IPS-18c (cell line): ENCODE results near the gene AZU1.

Experiments
- H3K4me3 ChIP-seq: 2 replicates; pipeline ENCODE4 v1.7.0; 2013; ENCODE audit warnings: low read depth, mild to moderate bottlenecking, low read length, moderate library complexity; ENCODE audit not compliant: insufficient read depth
- H3K9me3 ChIP-seq: one replicate; pipeline ENCODE4 v1.6.1; 2013; ENCODE audit warnings: mild to moderate bottlenecking, low read length, moderate library complexity; ENCODE audit not compliant: control insufficient read depth, insufficient read depth

AZU1 gene

GRCh38 chr19:858284-858683, 30.6 kb downstream of the AZU1 start:
- Histone ChIP-seq H3K9me3 (no peaks in the 10 kb centered on the region), H3K4me3 (no peak overlapping the region)

- H3K4me3 ChIP-seq = peak within 1 kb of the TSS; percentile 51; the same call in 1 of the 2 replicates
- no peaks in the 10 kb centered on the region for H3K9me3 ChIP-seq
These were observed 31.5 kb downstream of the AZU1 start, which contains the start of gene CFD for GRCh38 chr19:858868-859843. Gene CFD, plus strand, starts transcription at chr19:859664. Its CDS starts 26 bp downstream, at chr19:859690.

GRCh38 chr19:861141-861755, 33.6 kb downstream of the AZU1 start:
- H3K9me3 ChIP-seq = no peaks in the 10 kb centered on the region
- H3K4me3 ChIP-seq = no peak overlapping the region; the same call in 1 of the 2 replicates

DNA sequence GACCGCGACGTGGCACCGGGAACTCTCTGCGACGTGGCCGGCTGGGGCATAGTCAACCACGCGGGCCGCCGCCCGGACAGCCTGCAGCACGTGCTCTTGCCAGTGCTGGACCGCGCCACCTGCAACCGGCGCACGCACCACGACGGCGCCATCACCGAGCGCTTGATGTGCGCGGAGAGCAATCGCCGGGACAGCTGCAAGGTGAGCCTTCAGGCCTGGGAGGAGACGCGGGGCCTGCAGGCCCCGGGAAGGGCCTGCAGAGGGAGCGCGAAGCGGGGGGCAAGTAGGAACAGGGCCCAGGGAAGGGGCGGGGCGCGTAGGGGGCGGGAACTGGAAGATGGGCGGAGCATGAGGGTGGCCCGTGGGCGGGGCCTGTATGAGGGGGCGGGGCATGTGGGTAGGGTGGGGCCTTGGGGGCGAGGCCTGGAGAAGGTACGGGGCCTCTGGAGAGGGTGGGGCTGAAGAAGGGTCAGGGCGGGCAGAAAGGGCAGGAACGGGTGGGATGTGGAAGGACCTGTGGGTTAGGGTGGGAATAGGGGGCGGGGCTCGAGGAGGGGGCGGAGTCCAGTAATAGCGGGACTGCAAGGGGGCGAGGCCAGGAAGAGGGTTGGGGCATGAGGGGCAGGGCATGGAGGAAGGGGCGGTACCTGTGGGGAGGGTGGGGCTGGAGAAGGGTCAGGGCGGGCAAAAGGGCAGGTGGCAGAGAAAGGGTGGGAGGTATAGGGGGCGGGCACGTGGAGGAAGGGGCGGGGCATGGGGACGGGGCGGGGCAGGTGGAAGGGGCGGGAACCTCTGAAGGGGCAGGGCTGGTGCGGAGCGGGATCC, 34.3 kb downstream of the AZU1 start:
- Histone ChIP-seq H3K4me3 (no peak overlapping the region; the same call in 1 of the 2 replicates), H3K9me3 (no peaks in the 10 kb centered on the region)

DNA sequence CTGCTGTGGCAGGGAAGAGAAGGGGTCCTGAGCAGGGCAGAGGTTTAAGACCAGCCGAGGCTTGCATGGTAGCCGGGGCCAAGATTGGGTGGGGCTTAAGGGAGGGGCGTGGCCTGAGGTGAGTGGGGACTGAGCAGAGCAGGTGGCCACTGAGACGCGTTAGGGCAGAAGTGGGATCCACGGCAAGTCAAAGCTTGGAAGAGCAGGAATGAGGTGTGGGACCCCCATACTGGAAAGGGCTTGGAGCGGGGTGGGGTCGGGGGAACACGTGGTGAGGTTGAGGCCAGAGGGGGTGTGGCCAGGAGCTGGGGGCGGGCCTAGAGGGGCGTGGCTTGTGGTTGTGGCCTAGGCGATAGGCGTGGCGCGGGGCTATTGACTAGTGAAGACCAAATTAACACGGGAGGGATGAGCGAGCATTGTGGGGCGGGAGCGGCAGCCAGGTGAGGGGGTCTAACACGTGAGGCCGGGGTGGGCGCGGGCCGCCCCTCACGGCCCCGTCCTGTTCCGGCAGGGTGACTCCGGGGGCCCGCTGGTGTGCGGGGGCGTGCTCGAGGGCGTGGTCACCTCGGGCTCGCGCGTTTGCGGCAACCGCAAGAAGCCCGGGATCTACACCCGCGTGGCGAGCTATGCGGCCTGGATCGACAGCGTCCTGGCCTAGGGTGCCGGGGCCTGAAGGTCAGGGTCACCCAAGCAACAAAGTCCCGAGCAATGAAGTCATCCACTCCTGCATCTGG, 35.1 kb downstream of the AZU1 start:
- Histone ChIP-seq H3K4me3 (peak overlapping the region; percentile 50), H3K9me3 (no peaks in the 10 kb centered on the region)

DNA sequence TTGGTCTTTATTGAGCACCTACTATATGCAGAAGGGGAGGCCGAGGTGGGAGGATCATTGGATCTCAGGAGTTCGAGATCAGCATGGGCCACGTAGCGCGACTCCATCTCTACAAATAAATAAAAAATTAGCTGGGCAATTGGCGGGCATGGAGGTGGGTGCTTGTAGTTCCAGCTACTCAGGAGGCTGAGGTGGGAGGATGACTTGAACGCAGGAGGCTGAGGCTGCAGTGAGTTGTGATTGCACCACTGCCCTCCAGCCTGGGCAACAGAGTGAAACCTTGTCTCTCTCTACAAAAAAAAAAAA, 35.6 kb downstream of the AZU1 start:
- H3K9me3 ChIP-seq = no peaks in the 10 kb centered on the region
- peak overlapping the region; percentile 50; the same call in 1 of the 2 replicates for H3K4me3 ChIP-seq

DNA sequence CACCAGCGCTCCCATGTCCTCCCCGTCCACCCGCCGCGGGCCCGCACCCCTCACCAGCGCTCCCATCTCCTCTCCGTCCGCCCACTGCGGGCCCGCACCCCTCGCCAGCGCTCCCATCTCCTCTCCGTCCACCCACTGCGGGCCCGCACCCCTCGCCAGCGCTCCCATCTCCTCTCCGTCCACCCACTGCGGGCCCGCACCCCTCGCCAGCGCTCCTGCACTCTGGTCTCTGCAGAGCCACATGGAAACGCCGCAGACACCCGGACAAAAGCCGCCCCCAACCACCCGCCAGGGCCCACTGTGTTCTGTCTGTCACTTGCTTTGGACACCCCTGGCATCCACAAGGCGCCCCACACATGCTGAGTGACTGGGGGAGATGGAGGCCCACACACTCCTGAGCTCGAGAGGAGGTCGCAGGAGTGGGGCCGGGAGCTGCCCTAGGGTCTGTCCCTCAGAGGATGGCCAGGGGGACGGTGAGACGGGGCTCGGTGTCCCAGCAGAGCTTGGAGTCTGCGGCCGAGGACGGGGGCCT, 39.2 kb downstream of the AZU1 start:
- Histone ChIP-seq H3K9me3 (no peaks in the 10 kb centered on the region), H3K4me3 (no peak overlapping the region)

DNA sequence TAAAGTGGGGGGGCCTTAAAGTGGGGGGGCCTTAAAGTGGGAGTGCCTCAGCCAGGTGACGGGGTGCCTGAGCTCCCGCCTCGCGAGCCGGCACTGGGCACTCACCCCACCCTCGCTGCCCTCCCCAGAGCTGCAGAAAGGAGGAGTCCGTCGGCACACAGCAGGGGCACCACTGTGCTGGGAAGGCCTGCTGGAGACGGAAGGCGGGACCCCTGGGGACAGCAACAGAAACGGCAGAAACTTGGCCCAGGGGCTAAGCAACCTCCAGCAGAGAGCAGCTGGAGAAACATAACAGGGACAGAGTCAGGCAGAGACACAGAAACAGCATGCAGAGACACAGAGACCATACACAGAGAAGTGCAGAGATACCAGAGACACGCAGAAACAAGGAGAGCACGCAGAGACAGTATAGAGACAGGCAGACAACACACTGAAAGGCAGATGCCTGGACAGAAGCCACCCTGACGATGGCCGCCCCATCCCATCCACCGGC, 39.7 kb downstream of the AZU1 start:
- no peaks in the 10 kb centered on the region for H3K9me3 ChIP-seq
- no peak overlapping the region for H3K4me3 ChIP-seq

DNA sequence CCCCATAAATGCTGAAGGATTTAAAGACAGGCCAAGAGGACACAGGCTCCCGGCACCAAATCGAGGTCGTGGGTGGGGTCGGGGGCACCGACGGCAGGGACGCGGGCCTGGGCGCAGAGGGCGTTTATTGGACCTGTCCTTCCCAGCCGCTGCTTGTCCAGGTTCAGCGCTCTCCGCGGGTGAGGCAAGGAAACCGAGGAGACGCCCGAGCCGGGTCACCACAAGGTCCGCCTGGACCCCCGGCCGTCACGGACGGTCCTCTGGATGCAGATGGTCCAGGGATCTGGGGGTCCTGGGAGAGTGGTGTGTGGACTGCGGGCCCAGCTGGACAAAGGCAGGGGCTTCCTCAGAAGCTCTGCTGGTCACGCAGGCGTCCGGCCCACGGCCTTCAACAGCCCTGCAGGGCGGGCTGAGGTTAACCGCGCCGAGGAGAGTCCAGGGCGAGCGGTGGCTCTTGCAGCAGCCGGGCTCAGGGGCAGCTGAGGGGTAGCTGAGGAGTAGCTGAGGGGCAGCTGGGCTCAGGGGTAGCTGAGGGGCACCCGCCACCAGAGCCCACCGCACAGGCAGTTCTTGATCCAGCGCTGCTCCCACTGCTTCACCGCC, 40.3 kb downstream of the AZU1 start:
- Histone ChIP-seq H3K4me3 (no peak overlapping the region), H3K9me3 (no peaks in the 10 kb centered on the region)

GRCh38 chr19:868458-869244, 41.0 kb downstream of the AZU1 start:
- Histone ChIP-seq H3K9me3 (no peaks in the 10 kb centered on the region), H3K4me3 (no peak overlapping the region)

GRCh38 chr19:869245-870177, 41.9 kb downstream of the AZU1 start:
- Histone ChIP-seq H3K4me3 (no peak overlapping the region), H3K9me3 (no peaks in the 10 kb centered on the region)

DNA sequence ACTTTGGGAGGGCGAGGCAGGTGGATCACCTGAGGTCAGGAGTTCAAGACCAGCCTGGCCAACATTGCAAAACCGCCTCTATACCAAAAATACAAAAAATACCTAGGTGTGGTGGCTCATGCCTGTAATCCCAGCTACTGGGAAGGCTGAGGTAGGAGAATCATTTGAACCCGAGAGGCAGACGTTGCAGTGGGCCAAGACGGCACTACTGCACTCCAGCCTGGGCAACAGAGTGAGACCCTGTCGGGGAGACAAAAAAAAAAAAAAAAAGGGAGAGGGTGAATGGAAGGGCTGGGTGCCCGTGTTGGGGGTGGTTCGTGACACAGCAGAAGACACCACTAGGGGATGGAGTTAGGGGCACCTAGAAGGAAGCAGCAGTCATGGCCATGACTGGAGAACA, 42.7 kb downstream of the AZU1 start:
- Histone ChIP-seq H3K4me3 (no peak overlapping the region), H3K9me3 (no peaks in the 10 kb centered on the region)

DNA sequence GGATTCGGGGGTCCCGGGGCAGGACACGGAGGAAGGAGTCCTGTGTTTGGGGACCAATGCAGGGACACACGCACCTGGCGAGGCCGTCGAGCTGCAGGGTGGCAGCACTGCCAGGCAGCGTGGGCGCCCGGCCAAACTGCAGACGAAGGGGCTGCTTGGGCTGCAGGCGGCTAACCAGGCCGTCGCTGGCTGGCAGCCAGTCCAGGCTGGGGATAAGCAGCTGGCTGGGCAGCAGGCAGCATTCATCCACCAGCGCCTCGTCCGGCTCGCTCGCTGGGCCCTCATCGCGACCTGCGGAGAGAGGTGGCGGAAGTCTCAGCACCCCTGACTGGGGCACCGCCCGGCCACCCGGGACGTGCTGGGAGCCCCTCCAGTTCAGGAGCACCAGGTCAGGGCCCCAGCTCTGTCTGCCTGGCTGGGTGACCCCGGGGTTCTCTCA, 43.3 kb downstream of the AZU1 start:
- Histone ChIP-seq H3K4me3 (no peak overlapping the region), H3K9me3 (no peaks in the 10 kb centered on the region)

- Histone ChIP-seq H3K4me3 (no peak overlapping the region), H3K9me3 (no peaks in the 10 kb centered on the region)
These were observed 44.0 kb downstream of the AZU1 start for GRCh38 chr19:871446-872265.
